ENCODE measurements around the gene CLEC18A.
"Not testable (repeated sequence)": the region's sequence is repeated elsewhere in the genome, so short reads cannot be mapped to it uniquely, and the experiment has no call there.

Gene CLEC18A

GRCh38 chr16:69931631-69932030 is 19.5 kb upstream of the CLEC18A start:
- DNase-seq, result no peak

GRCh38 chr16:69932228-69932627 is 18.9 kb upstream of the CLEC18A start:
- no peak for DNase-seq

GRCh38 chr16:69932691-69933392 is 18.3 kb upstream of the CLEC18A start:
- DNase-seq, result no peak

GRCh38 chr16:69934044-69934443 is 17.1 kb upstream of the CLEC18A start:
- DNase-seq, result no peak

GRCh38 chr16:69934751-69935150 is 16.4 kb upstream of the CLEC18A start:
- no peak for DNase-seq

- no peak for DNase-seq
These were observed 15.8 kb upstream of the CLEC18A start for GRCh38 chr16:69935278-69935711.

- DNase-seq, result no peak
These were observed 15.4 kb upstream of the CLEC18A start for GRCh38 chr16:69935740-69936139.

- DNase-seq, result no peak
These were observed 14.9 kb upstream of the CLEC18A start for GRCh38 chr16:69936252-69936651.

- no peak for DNase-seq
These were observed 14.4 kb upstream of the CLEC18A start for GRCh38 chr16:69936751-69937211.

GRCh38 chr16:69937465-69937951 is 13.6 kb upstream of the CLEC18A start:
- no peak for DNase-seq

GRCh38 chr16:69938981-69939820 is 11.9 kb upstream of the CLEC18A start:
- DNase-seq, result no peak

- DNase-seq, result no peak
These were observed 11.1 kb upstream of the CLEC18A start for GRCh38 chr16:69939821-69940585.

- DNase-seq, result no peak
These were observed 10.5 kb upstream of the CLEC18A start for GRCh38 chr16:69940676-69941075.

- DNase-seq, result no peak
These were observed 9.7 kb upstream of the CLEC18A start for GRCh38 chr16:69941251-69942098.

- no peak for DNase-seq
These were observed 9.0 kb upstream of the CLEC18A start for GRCh38 chr16:69942099-69942491.

- DNase-seq, result no peak
These were observed 8.4 kb upstream of the CLEC18A start for GRCh38 chr16:69942627-69943170.

- not testable (repeated sequence) for DNase-seq
These were observed 7.7 kb upstream of the CLEC18A start for GRCh38 chr16:69943241-69944036.

GRCh38 chr16:69950411-69950810 is 723 bp upstream of the CLEC18A start:
- DNase-seq, result not testable (repeated sequence)

GRCh38 chr16:69951672-69952031 is 518 bp downstream of the CLEC18A start:
- not testable (repeated sequence) for DNase-seq

GRCh38 chr16:69952116-69952515 is 982 bp downstream of the CLEC18A start:
- not testable (repeated sequence) for DNase-seq

Data from CD4-positive, alpha-beta T cell treated with Interleukin-4 for 1 hour (primary cell).